Mesenchymal stem cell (in vitro differentiated cells and primary cell): ENCODE measurements around the gene CDH23.

Experiments used
- DNase-seq: peaks from one replicate; pipeline ENCODE4 v3.0.0-alpha.2; 2013
- H2AFZ ChIP-seq: one replicate; pipeline ENCODE4 v1.6.1; 2013; ENCODE audit warnings: low read depth, mild to moderate bottlenecking, control low read depth, inconsistent platforms, low read length, moderate library complexity
- H2AK5ac ChIP-seq: 2 replicates; pipeline ENCODE4 v1.6.1; 2013; ENCODE audit warnings: low read length, moderate library complexity, mild to moderate bottlenecking, inconsistent platforms; ENCODE audit not compliant: severe bottlenecking
- H2BK120ac ChIP-seq: one replicate; pipeline ENCODE4 v1.6.1; 2013; ENCODE audit warnings: low read depth, mild to moderate bottlenecking, inconsistent platforms, low read length, moderate library complexity
- H2BK12ac ChIP-seq, 2 experiments: one replicate each; pipeline ENCODE4 v1.6.1; 2013; ENCODE audit warnings: inconsistent platforms in 2 of 2, low read length in 2 of 2, mild to moderate bottlenecking in 2 of 2, moderate library complexity in 2 of 2, control low read depth in 1 of 2
- H2BK15ac ChIP-seq: one replicate; pipeline ENCODE4 v1.6.1; 2013; ENCODE audit warnings: mild to moderate bottlenecking, low read depth, inconsistent platforms; ENCODE audit not compliant: poor library complexity, severe bottlenecking
- H2BK5ac ChIP-seq: 2 replicates; pipeline ENCODE4 v1.6.1; 2013; ENCODE audit warnings: low read depth, mild to moderate bottlenecking, low read length, control low read depth, inconsistent platforms; ENCODE audit not compliant: poor library complexity, severe bottlenecking
- H3K14ac ChIP-seq, 2 experiments: one replicate each; pipeline ENCODE4 v1.6.1; 2013; ENCODE audit warnings: inconsistent platforms in 2 of 2, low read length in 2 of 2, control low read depth in 1 of 2, mild to moderate bottlenecking in 1 of 2, moderate library complexity in 1 of 2
- H3K18ac ChIP-seq, 2 experiments: one replicate each; pipeline ENCODE4 v1.6.1; 2013; ENCODE audit warnings: inconsistent platforms in 2 of 2, low read length in 2 of 2, control low read depth in 1 of 2, low read depth in 1 of 2, mild to moderate bottlenecking in 1 of 2
- H3K23ac ChIP-seq, 2 experiments: one replicate each; pipeline ENCODE4 v1.6.1; 2013; ENCODE audit warnings: inconsistent platforms in 2 of 2, low read length in 2 of 2, mild to moderate bottlenecking in 2 of 2, moderate library complexity in 2 of 2, control low read depth in 1 of 2
- H3K27ac ChIP-seq: 2 replicates; pipeline ENCODE4 v1.5.1; 2013; ENCODE audit warnings: mild to moderate bottlenecking, moderate library complexity, low read length, control low read depth, inconsistent platforms; ENCODE audit not compliant: poor library complexity, severe bottlenecking
- H3K27me3 ChIP-seq, 2 experiments: 2 replicates each; pipeline versions ENCODE4 v1.6.1 to v1.7.0; 2013; ENCODE audit warnings: low read length in 2 of 2, mild to moderate bottlenecking in 2 of 2, moderate library complexity in 2 of 2, control low read depth in 1 of 2, inconsistent platforms in 1 of 2; ENCODE audit not compliant: control insufficient read depth in 1 of 2, insufficient read depth in 1 of 2
- H3K36me3 ChIP-seq, 2 experiments: 2 replicates each; pipeline versions ENCODE4 v1.6.1 to v1.7.0; 2013; ENCODE audit warnings: low read length in 2 of 2, control low read depth in 1 of 2, inconsistent platforms in 1 of 2, low read depth in 1 of 2, mild to moderate bottlenecking in 1 of 2; ENCODE audit not compliant: insufficient read depth in 2 of 2, control insufficient read depth in 1 of 2
- H3K4ac ChIP-seq, 2 experiments: one replicate each; pipeline ENCODE4 v1.6.1; 2013; ENCODE audit warnings: inconsistent platforms in 2 of 2, low read length in 2 of 2, mild to moderate bottlenecking in 2 of 2, moderate library complexity in 2 of 2, control low read depth in 1 of 2, low read depth in 1 of 2
- H3K4me1 ChIP-seq: 2 replicates; pipeline ENCODE4 v1.6.1; 2013; ENCODE audit warnings: low read depth, low read length, control low read depth; ENCODE audit not compliant: control insufficient read depth, insufficient read depth
- H3K4me2 ChIP-seq: 2 replicates; pipeline ENCODE4 v1.6.1; 2013; ENCODE audit warnings: low read length, mild to moderate bottlenecking, inconsistent platforms; ENCODE audit not compliant: poor library complexity, severe bottlenecking
- H3K4me3 ChIP-seq, 2 experiments: 2 replicates each; pipeline versions ENCODE4 v1.5.1 to v1.7.0; 2013; ENCODE audit warnings: low read length in 2 of 2, mild to moderate bottlenecking in 2 of 2, control low read depth in 1 of 2, low read depth in 1 of 2; ENCODE audit not compliant: insufficient read depth in 1 of 2
- H3K79me1 ChIP-seq: replicated peaks from 2 replicates; pipeline ENCODE4 v1.6.1; 2013; ENCODE audit warnings: mild to moderate bottlenecking, control low read depth, low read length, inconsistent platforms; ENCODE audit not compliant: poor library complexity, severe bottlenecking
- H3K9ac ChIP-seq: 2 replicates; pipeline ENCODE4 v1.7.0; 2013; ENCODE audit warnings: mild to moderate bottlenecking, low read length, moderate library complexity
- H3K9me3 ChIP-seq: 2 replicates; pipeline ENCODE4 v1.7.0; 2013; ENCODE audit warnings: mild to moderate bottlenecking, low read length; ENCODE audit not compliant: control insufficient read depth
- H4K8ac ChIP-seq: one replicate; pipeline ENCODE4 v1.6.1; 2013; ENCODE audit warnings: inconsistent platforms, mild to moderate bottlenecking, low read length, moderate library complexity
- H4K91ac ChIP-seq: one replicate; pipeline ENCODE4 v1.6.1; 2013; ENCODE audit warnings: mild to moderate bottlenecking, low read length, inconsistent platforms
- WGBS: methylation state at CpG from one replicate; pipeline ENCODE4 v1.1.7; 2013; ENCODE audit warnings: mixed read lengths; 5-methylcytosine and 5-hydroxymethylcytosine counted together

CDH23 gene

DNA sequence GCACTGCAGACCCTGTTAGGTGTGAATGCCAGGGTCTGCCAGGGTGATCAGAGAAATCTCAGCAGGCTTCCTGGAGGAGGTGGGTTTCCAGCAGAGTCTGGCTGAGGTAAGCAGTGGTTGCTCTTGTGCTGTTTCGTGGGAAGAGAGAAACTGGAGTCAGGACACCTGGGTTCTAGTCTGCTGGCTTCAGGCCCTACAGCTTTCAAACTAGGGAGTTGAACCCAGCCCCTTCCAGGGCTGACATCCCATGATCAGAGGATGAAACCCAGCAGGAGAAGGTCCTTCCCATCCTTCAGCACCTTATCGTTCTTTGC is 116.8 kb downstream of the CDH23 start:
- H2BK15ac ChIP-seq, result no peak overlapping the region
- 75% methylated on average over 2 of the region's 2 CpGs for WGBS
- no peak for DNase-seq
- peaks cover 7% of the 10 kb centered on the region for H3K4me1 ChIP-seq
- no peak overlapping the region for H2BK5ac ChIP-seq
- no peaks in the 10 kb centered on the region for H3K79me1 ChIP-seq
- no peak overlapping the region for H4K8ac ChIP-seq
- H3K4ac ChIP-seq, result no peak overlapping the region
- no peak overlapping the region for H2AK5ac ChIP-seq
- no peak overlapping the region for H3K18ac ChIP-seq
- H2BK120ac ChIP-seq, result no peak overlapping the region
- H3K14ac ChIP-seq, result no peak overlapping the region
- H3K4me2 ChIP-seq, result no peak overlapping the region
- no peak overlapping the region for H3K23ac ChIP-seq
- H3K27ac ChIP-seq, result no peak overlapping the region
- no peak overlapping the region for H2BK12ac ChIP-seq
- peaks cover 4% of the 10 kb centered on the region for H3K9me3 ChIP-seq
- no peaks in the 10 kb centered on the region for H3K36me3 ChIP-seq
- H3K4me3 ChIP-seq, result no peak overlapping the region
- no peak overlapping the region for H2AFZ ChIP-seq
- H4K91ac ChIP-seq, result no peak overlapping the region
- H3K27me3 ChIP-seq, result peaks cover 40 to 64% of the 10 kb centered on the region in 2 experiments
- no peak overlapping the region for H3K9ac ChIP-seq

DNA sequence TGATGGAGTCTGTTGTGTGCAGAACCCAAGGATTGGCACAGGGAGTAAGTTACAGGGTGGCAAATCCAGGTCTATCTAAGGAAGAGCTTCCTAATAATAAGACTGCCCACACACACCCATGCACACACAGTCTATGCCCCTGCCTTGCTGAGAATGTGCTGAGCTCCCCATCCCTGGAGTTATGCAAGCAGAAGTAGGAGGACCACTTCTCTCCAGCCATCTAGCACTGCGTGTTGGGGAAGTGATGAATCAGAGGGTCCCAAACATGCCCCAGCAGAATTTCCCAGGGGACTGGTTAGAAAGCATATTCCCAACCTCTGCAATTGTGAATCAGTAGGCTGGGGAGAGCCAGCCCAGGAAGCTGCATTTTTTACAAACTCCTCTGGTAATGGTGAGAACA is 117.2 kb downstream of the CDH23 start:
- no peak overlapping the region for H2BK15ac ChIP-seq
- no peak overlapping the region for H4K91ac ChIP-seq
- H3K9me3 ChIP-seq, result peaks cover 4% of the 10 kb centered on the region
- H3K18ac ChIP-seq, result no peak overlapping the region
- H3K4me2 ChIP-seq, result no peak overlapping the region
- no peak overlapping the region for H3K14ac ChIP-seq
- no peaks in the 10 kb centered on the region for H3K79me1 ChIP-seq
- H3K4ac ChIP-seq, result no peak overlapping the region
- no peaks in the 10 kb centered on the region for H3K36me3 ChIP-seq
- H3K27ac ChIP-seq, result no peak overlapping the region
- no peak overlapping the region for H3K9ac ChIP-seq
- peaks cover 36 to 59% of the 10 kb centered on the region in 2 experiments for H3K27me3 ChIP-seq
- no peak overlapping the region for H2BK12ac ChIP-seq
- no peak overlapping the region for H4K8ac ChIP-seq
- no peak overlapping the region for H3K4me3 ChIP-seq
- 79% methylated on average over 1 of the region's 1 CpG for WGBS
- no peak overlapping the region for H3K23ac ChIP-seq
- no peak overlapping the region for H2BK5ac ChIP-seq
- H3K4me1 ChIP-seq, result peaks cover 7% of the 10 kb centered on the region
- no peak for DNase-seq
- no peak overlapping the region for H2AFZ ChIP-seq
- no peak overlapping the region for H2AK5ac ChIP-seq
- no peak overlapping the region for H2BK120ac ChIP-seq

DNA sequence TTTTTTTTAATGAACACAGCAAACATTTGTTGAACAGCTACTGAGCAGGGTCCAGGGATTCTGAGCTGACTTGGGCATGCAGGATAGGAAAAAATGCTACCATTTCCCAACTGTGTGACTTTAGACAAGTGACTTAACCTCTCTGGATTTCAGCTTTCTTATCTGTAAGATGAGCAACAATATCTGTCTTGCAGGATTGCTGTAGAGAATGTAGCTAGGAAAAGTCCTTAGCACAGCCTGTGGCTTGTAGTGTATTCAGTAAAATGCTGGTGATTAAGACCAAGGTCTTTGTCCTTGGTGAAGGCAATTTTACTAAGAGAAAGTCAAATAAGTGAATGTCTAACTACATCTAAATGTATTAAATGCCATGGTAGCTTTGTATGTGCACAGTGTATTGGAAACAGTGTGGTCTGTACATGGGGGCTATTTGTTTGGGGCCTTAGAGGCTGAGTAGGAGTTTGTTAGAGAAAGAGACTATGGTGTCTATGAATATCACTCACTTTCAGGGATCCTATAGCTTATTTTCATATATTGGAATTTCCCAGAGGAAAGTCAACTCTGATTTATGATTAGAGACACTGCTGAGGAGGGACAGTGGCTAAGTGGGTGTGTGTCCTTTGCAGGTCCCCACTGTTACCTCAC is 118.9 kb downstream of the CDH23 start:
- Histone ChIP-seq H3K4ac (no peak overlapping the region), H4K8ac (no peak overlapping the region), H4K91ac (no peak overlapping the region), H2BK12ac (no peak overlapping the region), H3K4me3 (no peak overlapping the region), H3K14ac (no peak overlapping the region), H3K23ac (no peak overlapping the region), H3K36me3 (no peaks in the 10 kb centered on the region), H2BK15ac (no peak overlapping the region), H2AFZ (no peak overlapping the region), H3K4me2 (no peak overlapping the region), H2BK120ac (no peak overlapping the region), H3K79me1 (no peaks in the 10 kb centered on the region), H2BK5ac (no peak overlapping the region), H3K4me1 (peaks cover 7% of the 10 kb centered on the region), H3K9me3 (no peaks in the 10 kb centered on the region), H3K27me3 (peaks cover 34 to 54% of the 10 kb centered on the region in 2 experiments), H2AK5ac (no peak overlapping the region), H3K27ac (no peak overlapping the region), H3K9ac (no peak overlapping the region), H3K18ac (no peak overlapping the region)
- no peak for DNase-seq

DNA sequence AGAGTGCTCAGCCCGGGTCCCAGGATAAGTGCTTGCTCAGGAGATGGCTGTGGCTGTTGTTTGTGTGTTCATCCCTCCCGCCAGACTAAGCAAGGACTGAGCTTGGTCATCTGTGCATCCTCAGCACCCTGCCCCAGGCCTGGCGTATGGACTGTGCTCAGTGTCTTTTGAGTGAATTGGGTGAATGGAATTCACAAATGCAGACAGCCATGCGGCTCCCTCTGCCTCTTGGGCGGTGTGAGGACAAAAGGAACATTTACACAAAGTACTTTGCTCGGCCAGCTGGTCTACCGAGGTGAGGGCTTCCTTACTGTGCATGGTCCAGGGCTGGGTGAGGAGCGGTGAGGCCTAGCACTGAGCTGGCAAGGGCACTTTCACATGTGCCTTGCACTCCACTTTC is 120.2 kb downstream of the CDH23 start:
- Histone ChIP-seq H3K14ac (no peak overlapping the region), H4K8ac (no peak overlapping the region), H4K91ac (no peak overlapping the region), H3K4me2 (no peak overlapping the region), H2BK120ac (no peak overlapping the region), H3K4me1 (peaks cover 7% of the 10 kb centered on the region), H3K9me3 (no peaks in the 10 kb centered on the region), H2BK5ac (no peak overlapping the region), H2BK15ac (no peak overlapping the region), H3K27ac (no peak overlapping the region), H3K18ac (no peak overlapping the region), H3K4ac (no peak overlapping the region), H3K27me3 (peaks cover 40 to 57% of the 10 kb centered on the region in 2 experiments), H2BK12ac (no peak overlapping the region), H2AK5ac (no peak overlapping the region), H3K79me1 (no peaks in the 10 kb centered on the region), H2AFZ (no peak overlapping the region), H3K36me3 (no peaks in the 10 kb centered on the region), H3K4me3 (no peak overlapping the region), H3K9ac (no peak overlapping the region), H3K23ac (no peak overlapping the region)
- no peak for DNase-seq
- 75% methylated on average over 8 of the region's 8 CpGs for WGBS
